Stimulated activated naive B cell treated with anti-CD40 and anti-IgM and Interleukin-4, amounts not matched to agents 10 μg/mL and 1 μg/mL and 100 μg/mL, for 72 hours (primary cell): ENCODE data around the gene SYN1.
"Not testable (repeated sequence)": the region's sequence is repeated elsewhere in the genome, so short reads cannot be mapped to it uniquely, and the experiment has no call there.

Experiments used
- ATAC-seq, 2 donors: fragments of 150-1000 bp; cut with Tn5 transposase; replicated peaks; 2 replicates each; pipeline ENCODE4 v1.10.0; 2021; ENCODE audit warnings: moderate library complexity in 1 of 2
- DNase-seq: peaks from one replicate; pipeline ENCODE4 v3.0.0; 2021
- H3K27ac Mint-ChIP-seq: one replicate; pipeline ENCODE4 v1.8.0; 2022; ENCODE audit warnings: mild to moderate bottlenecking, mixed read lengths
- H3K27me3 Mint-ChIP-seq, 2 donors: one replicate each; pipeline ENCODE4 v1.8.0; 2022; ENCODE audit warnings: mixed read lengths in 2 of 2
- H3K36me3 Mint-ChIP-seq, 2 donors: one replicate each; pipeline ENCODE4 v1.8.0; 2022; ENCODE audit warnings: mixed read lengths in 2 of 2, mild to moderate bottlenecking in 1 of 2
- H3K4me1 Mint-ChIP-seq, 2 donors: one replicate each; pipeline ENCODE4 v1.8.0; 2022; ENCODE audit warnings: mixed read lengths in 2 of 2, mild to moderate bottlenecking in 1 of 2
- H3K4me3 Mint-ChIP-seq, 2 donors: one replicate each; pipeline ENCODE4 v1.8.0; 2022; ENCODE audit warnings: mild to moderate bottlenecking in 2 of 2, mixed read lengths in 2 of 2, moderate library complexity in 1 of 2
- H3K9me3 Mint-ChIP-seq, 2 donors: one replicate each; pipeline ENCODE4 v1.8.0; 2022; ENCODE audit warnings: mixed read lengths in 2 of 2, mild to moderate bottlenecking in 1 of 2

The SYN1 gene

DNA sequence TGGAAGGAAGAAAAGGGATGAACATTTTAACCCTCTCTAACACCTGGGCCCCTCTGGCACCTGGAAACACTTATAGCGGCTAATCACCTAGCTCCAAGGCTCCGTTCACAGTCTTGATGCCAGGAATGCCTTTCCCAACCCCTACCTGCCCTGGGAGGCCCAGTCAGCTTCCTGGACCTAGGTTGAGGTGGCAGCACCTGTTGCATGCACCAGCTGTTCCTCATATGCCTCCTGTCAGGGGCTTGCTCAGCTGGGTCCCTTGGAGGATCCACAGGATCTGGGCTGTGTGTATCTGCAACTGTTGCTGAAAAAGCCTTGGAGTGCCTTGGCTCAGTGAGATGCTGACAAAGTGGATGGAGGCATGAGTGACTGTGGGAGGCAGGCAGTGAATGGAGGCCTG, 5.7 kb upstream of the SYN1 start:
- Mint-ChIP-seq H3K27me3 (peaks cover 16 to 19% of the 10 kb centered on the region in 2 donors), H3K36me3 (peaks cover 19 to 23% of the 10 kb centered on the region in 2 donors), H3K4me3 (no peak overlapping the region), H3K9me3 (no peaks in the 10 kb centered on the region), H3K4me1 (peaks cover 22 to 33% of the 10 kb centered on the region in 2 donors), H3K27ac (no peak overlapping the region)
- ATAC-seq, result no peak
- no peak for DNase-seq

DNA sequence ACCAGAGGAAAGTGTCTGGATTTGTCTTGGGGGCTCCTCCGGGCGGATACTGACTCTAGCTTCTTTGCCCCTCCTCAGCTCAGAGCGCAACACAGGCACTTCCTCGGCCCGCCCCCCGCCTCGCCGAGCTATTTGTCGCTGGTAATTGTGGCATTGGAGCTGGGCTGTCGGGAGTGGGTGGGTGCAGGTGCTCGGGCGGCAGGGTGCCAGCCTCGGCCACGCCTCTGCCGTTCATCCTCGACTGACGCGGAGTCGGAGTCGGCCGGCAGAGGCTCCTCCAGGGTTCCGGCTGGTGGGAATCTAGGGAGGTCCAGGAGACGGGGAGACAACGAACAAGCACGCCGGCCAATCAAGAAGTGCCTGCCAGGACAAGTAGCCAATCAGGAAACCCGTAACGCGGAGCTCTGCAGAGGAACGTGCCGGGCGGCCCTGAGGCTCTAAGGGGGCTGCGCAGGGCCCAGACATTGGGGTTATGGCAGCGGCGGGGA, 3.9 kb upstream of the SYN1 start:
- Mint-ChIP-seq H3K27ac (no peak overlapping the region), H3K27me3 (peaks cover 21 to 24% of the 10 kb centered on the region in 2 donors), H3K4me3 (peak overlapping the region; percentile 78 to 81), H3K4me1 (peaks cover 13 to 28% of the 10 kb centered on the region in 2 donors), H3K9me3 (no peaks in the 10 kb centered on the region), H3K36me3 (peaks cover 19 to 20% of the 10 kb centered on the region in 2 donors)
- ATAC-seq (peak; percentile 49 to 60), DNase-seq (no peak)

- H3K36me3 Mint-ChIP-seq, result peaks cover 13 to 14% of the 10 kb centered on the region in 2 donors
- peaks cover 34 to 37% of the 10 kb centered on the region in 2 donors for H3K27me3 Mint-ChIP-seq
- H3K27ac Mint-ChIP-seq, result no peak overlapping the region
- no peak for ATAC-seq
- no peak overlapping the region for H3K4me3 Mint-ChIP-seq
- DNase-seq, result no peak
- peaks cover 4 to 24% of the 10 kb centered on the region in 2 donors for H3K4me1 Mint-ChIP-seq
- H3K9me3 Mint-ChIP-seq, result no peaks in the 10 kb centered on the region
These were observed 2.2 kb upstream of the SYN1 start for GRCh38 chrX:47621851-47622250.

GRCh38 chrX:47620303-47620685, 637 bp upstream of the SYN1 start:
- peaks cover 3 to 4% of the 10 kb centered on the region in 2 donors for H3K36me3 Mint-ChIP-seq
- H3K4me3 Mint-ChIP-seq, result peak overlapping the region; percentile 17 to 72
- DNase-seq (no peak), ATAC-seq (no peak)
- peaks cover 34 to 37% of the 10 kb centered on the region in 2 donors for H3K27me3 Mint-ChIP-seq
- H3K9me3 Mint-ChIP-seq, result no peaks in the 10 kb centered on the region
- no peak overlapping the region for H3K27ac Mint-ChIP-seq
- H3K4me1 Mint-ChIP-seq, result peaks cover 4 to 24% of the 10 kb centered on the region in 2 donors

GRCh38 chrX:47618923-47619485, 653 bp downstream of the SYN1 start:
- Mint-ChIP-seq H3K9me3 (no peaks in the 10 kb centered on the region), H3K36me3 (no peaks in the 10 kb centered on the region), H3K4me1 (peaks cover 4 to 21% of the 10 kb centered on the region in 2 donors), H3K27ac (no peak overlapping the region), H3K4me3 (peak overlapping the region; percentile 42 to 65), H3K27me3 (peaks cover 31 to 41% of the 10 kb centered on the region in 2 donors)
- ATAC-seq, result no peak
- no peak for DNase-seq

DNA sequence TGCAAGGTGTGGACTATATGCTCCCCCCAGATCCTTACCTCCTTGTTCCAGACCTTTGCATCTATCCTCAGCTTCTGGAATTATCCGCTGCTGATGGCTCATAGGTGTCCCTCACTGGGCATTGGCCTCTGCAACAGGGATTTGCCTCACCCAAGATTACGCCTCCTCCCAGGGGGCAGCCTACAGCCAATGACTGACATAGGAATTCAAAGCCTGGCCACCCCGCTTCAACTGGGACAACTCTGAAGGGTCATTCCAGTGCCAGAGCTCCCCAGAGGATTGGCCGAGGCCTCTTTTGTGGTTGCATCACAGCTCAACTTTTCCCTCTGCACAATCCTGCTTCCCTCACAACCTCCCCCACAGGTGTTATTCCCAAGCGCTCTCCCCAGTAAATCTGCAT, 5.0 kb downstream of the SYN1 start:
- Mint-ChIP-seq H3K4me1 (peaks cover 3 to 6% of the 10 kb centered on the region in 2 donors), H3K36me3 (no peaks in the 10 kb centered on the region), H3K27ac (no peak overlapping the region), H3K27me3 (peaks cover 31 to 36% of the 10 kb centered on the region in 2 donors), H3K9me3 (no peaks in the 10 kb centered on the region), H3K4me3 (no peak overlapping the region)
- DNase-seq, result no peak
- no peak for ATAC-seq

DNA sequence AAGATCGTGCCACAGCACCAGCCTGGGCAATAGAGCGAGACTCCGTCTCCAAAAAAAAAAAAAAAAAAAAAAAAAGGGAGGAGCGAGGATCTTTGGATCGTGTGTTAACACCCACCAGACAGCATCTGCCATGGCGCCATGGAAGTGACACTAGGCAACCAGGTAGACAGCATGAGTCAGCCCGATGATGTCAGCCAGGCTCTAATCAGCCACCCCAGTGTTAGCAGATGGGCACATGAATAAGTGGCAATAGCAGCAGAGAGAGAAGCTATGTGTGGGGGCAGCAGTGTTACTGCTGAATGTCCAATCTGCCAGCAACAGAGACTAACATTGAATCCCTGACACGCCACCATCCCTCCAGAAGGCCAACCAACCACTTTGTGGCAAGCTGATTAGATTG, 6.6 kb downstream of the SYN1 start:
- H3K4me3 Mint-ChIP-seq, result no peak overlapping the region
- no peaks in the 10 kb centered on the region for H3K9me3 Mint-ChIP-seq
- H3K27me3 Mint-ChIP-seq, result peaks cover 25 to 29% of the 10 kb centered on the region in 2 donors
- ATAC-seq, result no peak
- H3K36me3 Mint-ChIP-seq, result no peaks in the 10 kb centered on the region
- no peak overlapping the region for H3K27ac Mint-ChIP-seq
- no peak for DNase-seq
- peaks cover 3 to 5% of the 10 kb centered on the region in 2 donors for H3K4me1 Mint-ChIP-seq

- no peak overlapping the region for H3K4me3 Mint-ChIP-seq
- no peak for DNase-seq
- peaks cover 4 to 9% of the 10 kb centered on the region in 2 donors for H3K4me1 Mint-ChIP-seq
- H3K27ac Mint-ChIP-seq, result no peak overlapping the region
- no peak for ATAC-seq
- peaks cover 18 to 22% of the 10 kb centered on the region in 2 donors for H3K27me3 Mint-ChIP-seq
- H3K9me3 Mint-ChIP-seq, result no peaks in the 10 kb centered on the region
- no peaks in the 10 kb centered on the region for H3K36me3 Mint-ChIP-seq
These were observed 7.2 kb downstream of the SYN1 start for GRCh38 chrX:47612418-47612817.

GRCh38 chrX:47611926-47612325, 7.7 kb downstream of the SYN1 start:
- Mint-ChIP-seq H3K27me3 (peaks cover 17 to 21% of the 10 kb centered on the region in 2 donors), H3K4me3 (no peak overlapping the region), H3K27ac (no peak overlapping the region), H3K9me3 (no peaks in the 10 kb centered on the region), H3K36me3 (no peaks in the 10 kb centered on the region), H3K4me1 (peaks cover 4 to 9% of the 10 kb centered on the region in 2 donors)
- DNase-seq, result no peak
- ATAC-seq, result no peak

DNA sequence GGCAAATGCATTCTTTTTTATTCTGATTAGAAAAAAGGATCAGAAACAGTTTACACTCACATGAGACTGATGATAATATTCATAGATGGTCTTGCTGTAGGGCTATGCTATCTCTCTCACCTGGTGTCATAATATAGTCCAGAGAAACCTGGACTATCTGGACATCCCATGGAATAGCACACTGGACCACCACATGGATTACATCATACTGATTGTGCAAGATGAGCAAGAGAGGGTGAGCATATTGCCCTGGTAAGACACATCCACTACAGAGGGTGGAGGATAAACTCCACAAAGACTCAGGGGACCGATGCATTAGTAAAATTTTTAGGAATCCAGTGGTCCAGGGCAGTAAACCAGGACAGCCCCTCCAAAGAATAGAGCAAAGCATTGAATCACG, 8.2 kb downstream of the SYN1 start:
- Mint-ChIP-seq H3K9me3 (no peaks in the 10 kb centered on the region), H3K36me3 (no peaks in the 10 kb centered on the region), H3K4me3 (no peak overlapping the region), H3K27ac (no peak overlapping the region), H3K27me3 (peaks cover 17 to 21% of the 10 kb centered on the region in 2 donors), H3K4me1 (peaks cover 4 to 9% of the 10 kb centered on the region in 2 donors)
- ATAC-seq (no peak), DNase-seq (no peak)

- H3K36me3 Mint-ChIP-seq, result no peaks in the 10 kb centered on the region
- H3K27ac Mint-ChIP-seq, result no peak overlapping the region
- DNase-seq, result no peak
- peaks cover 17 to 21% of the 10 kb centered on the region in 2 donors for H3K27me3 Mint-ChIP-seq
- peaks cover 4 to 9% of the 10 kb centered on the region in 2 donors for H3K4me1 Mint-ChIP-seq
- ATAC-seq, result no peak
- H3K4me3 Mint-ChIP-seq, result no peak overlapping the region
- no peaks in the 10 kb centered on the region for H3K9me3 Mint-ChIP-seq
These were observed 9.1 kb downstream of the SYN1 start for GRCh38 chrX:47610511-47610910.

- ATAC-seq (peak in 1 of 2 donors; percentile 25), DNase-seq (no peak)
- Mint-ChIP-seq H3K27me3 (peaks cover 11 to 12% of the 10 kb centered on the region in 2 donors), H3K4me3 (no peak overlapping the region), H3K36me3 (no peaks in the 10 kb centered on the region), H3K4me1 (peaks cover 4 to 9% of the 10 kb centered on the region in 2 donors), H3K27ac (no peak overlapping the region), H3K9me3 (no peaks in the 10 kb centered on the region)
These were observed 11.4 kb downstream of the SYN1 start for GRCh38 chrX:47608130-47608810.

GRCh38 chrX:47607091-47607490, 12.6 kb downstream of the SYN1 start:
- H3K36me3 Mint-ChIP-seq, result no peaks in the 10 kb centered on the region
- ATAC-seq (no peak), DNase-seq (no peak)
- H3K9me3 Mint-ChIP-seq, result no peaks in the 10 kb centered on the region
- H3K4me1 Mint-ChIP-seq, result peaks cover 4 to 9% of the 10 kb centered on the region in 2 donors
- no peak overlapping the region for H3K27ac Mint-ChIP-seq
- peaks cover 8% of the 10 kb centered on the region in 2 donors for H3K27me3 Mint-ChIP-seq
- H3K4me3 Mint-ChIP-seq, result no peak overlapping the region

DNA sequence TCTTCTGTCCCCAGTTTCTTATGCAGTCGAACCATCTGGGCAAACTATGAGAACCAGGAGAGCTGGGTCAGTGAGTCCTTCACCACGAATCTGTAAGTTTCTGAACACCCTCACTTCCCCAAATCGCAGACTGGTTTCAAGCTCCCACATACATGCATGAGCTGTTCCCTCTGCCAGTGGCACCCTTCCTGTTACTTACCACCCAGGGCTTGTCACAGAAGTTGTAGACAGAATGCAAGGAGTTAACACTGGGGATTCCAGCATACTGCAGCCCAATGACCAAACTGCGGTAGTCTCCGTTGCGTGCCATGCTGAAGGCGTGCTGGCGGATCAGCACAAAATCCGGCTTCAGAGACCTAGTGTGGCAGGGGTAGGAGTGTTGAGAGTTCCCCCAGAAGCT, 14.6 kb downstream of the SYN1 start:
- no peak for DNase-seq
- H3K4me3 Mint-ChIP-seq, result no peak overlapping the region
- H3K4me1 Mint-ChIP-seq, result peaks cover 4 to 9% of the 10 kb centered on the region in 2 donors
- H3K27me3 Mint-ChIP-seq, result peaks cover 4 to 7% of the 10 kb centered on the region in 2 donors
- ATAC-seq, result peak; percentile 52 to 57
- H3K9me3 Mint-ChIP-seq, result peaks cover 0 to 8% of the 10 kb centered on the region in 2 donors
- H3K36me3 Mint-ChIP-seq, result no peaks in the 10 kb centered on the region
- no peak overlapping the region for H3K27ac Mint-ChIP-seq

- H3K27ac Mint-ChIP-seq, H3K4me1 Mint-ChIP-seq, ATAC-seq, DNase-seq, H3K4me3 Mint-ChIP-seq, H3K27me3 Mint-ChIP-seq, H3K36me3 Mint-ChIP-seq: not testable (repeated sequence)
- H3K9me3 Mint-ChIP-seq, result peaks cover 0 to 14% of the 10 kb centered on the region in 2 donors
These were observed 16.5 kb downstream of the SYN1 start for GRCh38 chrX:47603125-47603524.
